ENCODE measurements around the gene PTCHD4.
A peak's percentile ranks its signal among the peaks of the same experiment; 100 is the strongest.
"Not testable (repeated sequence)": the region's sequence is repeated elsewhere in the genome, so short reads cannot be mapped to it uniquely, and the experiment has no call there.

Gene PTCHD4

GRCh38 chr6:48111143-48111506 lies at the start of gene PTCHD4:
PTCHD4 (minus strand) TSS chr6:48111197; CDS start chr6:48068957, 42,240 bp downstream.
- intact Hi-C loops (cut with DNase I) = no loop called here
- peak in 1 of 42 donors; percentile 26 for DNase-seq

DNA sequence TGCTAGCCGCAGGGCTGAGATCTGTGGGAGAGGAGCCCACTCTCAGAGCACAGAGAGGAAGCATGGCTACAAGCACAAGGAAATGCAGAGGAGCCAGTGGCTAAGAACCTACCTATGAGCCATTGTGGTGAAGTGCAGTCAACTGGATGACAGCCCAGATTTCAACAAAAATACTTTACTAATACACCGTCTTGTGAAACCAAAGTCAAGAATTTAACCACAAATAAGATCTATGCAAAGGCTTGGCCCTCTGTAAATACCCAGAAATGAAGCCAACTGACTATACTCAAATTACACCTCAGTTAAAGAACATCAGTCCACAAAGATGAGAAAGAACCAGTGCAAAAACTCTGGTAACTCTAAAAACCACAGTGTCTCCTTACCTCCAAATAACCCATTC lies 40.1 kb upstream of the PTCHD4 start:
- no peak for DNase-seq
- intact Hi-C loops (cut with DNase I) = no loop called here

DNA sequence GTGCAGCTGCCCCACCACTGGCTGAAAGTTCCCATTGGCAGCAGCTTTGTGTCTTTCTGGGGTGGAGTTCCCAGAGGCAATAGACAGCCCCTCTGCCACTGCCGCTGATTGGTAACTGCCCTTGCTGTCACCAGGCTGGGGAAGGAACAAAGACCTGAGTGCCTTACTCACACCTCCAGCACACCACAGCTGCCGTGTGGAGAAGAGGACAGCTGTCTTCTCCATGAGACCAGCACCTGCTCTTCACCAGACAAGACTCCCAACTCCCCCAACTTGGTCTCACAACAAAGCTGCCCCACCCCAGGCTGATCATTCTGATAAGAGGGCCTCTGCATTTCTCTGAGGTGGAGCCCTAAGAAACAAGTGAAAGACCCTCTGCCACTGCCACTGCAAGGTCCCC lies 39.7 kb upstream of the PTCHD4 start:
- no peak for DNase-seq

GRCh38 chr6:48147051-48147450 lies 36.1 kb upstream of the PTCHD4 start:
- no peak for DNase-seq
- intact Hi-C loops (cut with DNase I) = no loop called here

More for the DNA sequence above, 39.7 kb upstream of the PTCHD4 start:
- intact Hi-C loops (cut with DNase I) = no loop called here

DNA sequence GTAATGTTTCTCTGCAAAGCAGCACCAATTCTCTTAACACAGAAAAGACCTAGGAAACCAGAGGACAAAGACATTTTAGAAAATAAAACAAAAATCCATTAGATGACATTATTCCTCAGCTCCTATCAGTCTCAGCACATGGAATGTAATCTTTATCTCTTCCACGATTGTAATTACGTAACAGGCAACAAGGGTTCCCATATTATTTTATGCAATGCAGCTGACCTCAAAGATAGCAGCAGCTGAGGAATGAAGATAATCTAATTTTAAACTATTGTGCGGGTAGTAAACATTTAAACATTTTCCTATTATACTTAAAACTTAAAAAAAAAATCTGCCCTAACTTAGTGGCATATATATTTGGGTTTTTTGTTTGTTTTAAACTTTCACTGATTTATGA lies 33.0 kb upstream of the PTCHD4 start:
- DNase-seq = no peak
- intact Hi-C loops (cut with DNase I) = no loop called here

DNA sequence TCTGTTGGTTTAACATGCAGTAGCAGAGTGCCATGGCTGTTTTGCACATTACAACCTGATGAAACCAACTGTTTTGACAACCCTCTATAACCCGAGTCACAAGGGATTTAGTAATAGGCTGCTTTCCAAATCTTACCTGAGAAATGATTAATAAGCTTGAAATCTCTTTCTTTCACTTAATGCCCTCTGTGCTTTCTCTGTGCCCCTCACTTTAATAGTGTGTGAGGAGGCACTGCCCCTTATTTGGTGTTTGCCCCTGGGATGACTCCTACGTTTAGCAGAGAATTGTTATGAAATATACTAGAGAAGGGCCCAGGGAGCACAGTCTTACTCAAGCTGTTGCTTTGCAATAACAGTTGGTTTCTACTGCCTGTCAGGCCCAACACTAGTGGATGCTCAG lies 31.0 kb upstream of the PTCHD4 start:
- intact Hi-C loops (cut with DNase I) = no loop called here
- no peak for DNase-seq

DNA sequence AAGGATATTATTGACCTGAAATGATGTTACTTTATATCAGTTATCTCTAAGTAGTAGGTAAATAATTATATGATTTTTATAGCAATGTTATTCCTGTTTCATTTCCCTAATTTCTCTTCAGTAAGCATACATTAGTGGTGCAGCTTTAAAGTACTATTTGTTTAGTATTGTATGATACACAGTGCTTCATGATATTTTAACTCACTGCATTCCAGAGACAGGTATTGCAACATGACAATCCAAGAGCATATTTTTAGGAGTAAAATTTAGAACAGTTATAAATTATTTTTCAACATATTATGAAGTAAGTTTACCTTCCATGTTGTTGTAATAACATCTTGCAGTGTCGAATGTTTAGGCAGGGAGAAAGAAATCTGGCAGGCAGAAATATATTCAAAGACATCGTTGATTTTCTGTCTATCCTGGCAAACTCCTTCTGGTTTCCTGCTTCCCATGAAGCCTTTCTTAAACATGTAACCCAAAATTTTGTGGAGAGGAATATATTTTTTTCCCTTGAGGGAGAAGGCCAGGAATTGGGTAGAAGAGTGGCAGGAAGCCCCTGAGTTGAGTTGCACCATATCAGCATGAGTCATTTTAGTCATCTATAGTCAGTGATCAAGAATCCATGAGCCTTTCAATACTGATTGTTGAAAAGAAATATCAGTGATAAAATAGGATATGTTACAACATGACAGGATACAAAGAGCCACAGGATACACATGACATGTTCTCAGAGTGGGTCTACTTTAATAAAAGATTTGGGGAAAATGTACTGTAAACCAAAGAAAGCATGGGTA lies 29.0 kb upstream of the PTCHD4 start:
- intact Hi-C loops (cut with DNase I) = no loop called here
- no peak for DNase-seq

DNA sequence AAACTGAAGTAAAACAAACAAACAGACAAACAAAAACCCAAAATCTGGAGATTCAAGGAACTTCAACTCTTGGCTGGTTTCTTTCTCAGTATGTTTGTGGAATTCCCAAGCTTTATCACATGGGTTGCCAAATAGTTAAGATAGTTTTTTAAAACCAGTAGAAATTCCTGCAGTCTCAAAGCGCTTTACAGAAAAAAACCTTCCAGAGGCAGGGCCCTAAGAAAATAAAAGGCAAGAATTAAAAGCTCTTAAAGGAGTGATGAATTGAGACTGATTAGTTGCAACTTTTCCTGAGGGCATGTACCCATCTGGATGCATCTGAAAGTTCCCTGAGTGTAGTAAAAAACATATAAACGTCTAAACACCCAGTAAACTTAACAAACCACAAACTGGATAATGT lies 25.9 kb upstream of the PTCHD4 start:
- intact Hi-C loops (cut with DNase I) = no loop called here
- DNase-seq = no peak

DNA sequence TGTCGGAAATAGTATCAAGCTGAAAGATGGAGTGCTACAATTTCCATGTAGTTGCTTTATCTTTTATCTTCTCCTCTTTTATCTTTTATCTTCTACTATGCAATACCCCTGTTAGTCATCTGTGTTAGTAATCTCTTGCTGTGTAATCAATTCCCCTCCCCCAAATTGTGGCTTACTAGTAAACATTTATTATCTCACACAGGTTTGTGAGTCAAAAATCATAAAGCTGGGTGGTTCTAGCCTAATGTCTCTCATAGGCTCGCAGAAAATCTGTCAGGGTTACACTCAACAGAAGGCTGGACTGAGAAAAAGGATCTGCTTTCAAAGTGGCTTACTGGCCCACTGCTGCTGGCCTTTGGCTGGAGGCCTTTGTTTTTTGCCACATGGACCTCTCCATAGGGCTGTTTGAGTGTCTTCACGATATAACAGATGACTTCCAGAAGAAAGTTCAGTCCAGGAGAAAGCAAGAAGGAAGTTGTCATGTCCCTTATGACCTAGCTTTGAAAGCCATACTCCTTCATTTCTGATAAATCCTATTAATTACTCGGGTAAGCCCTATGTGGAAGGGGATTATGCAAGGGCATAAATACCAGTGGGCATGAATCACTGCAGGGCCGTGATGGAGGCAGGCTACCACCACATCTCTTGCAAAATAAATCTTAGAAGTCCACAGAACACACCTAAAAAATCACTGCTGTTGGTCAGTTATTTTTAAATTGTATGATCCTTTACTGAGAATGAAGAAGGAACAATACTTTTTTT lies 24.5 kb upstream of the PTCHD4 start:
- DNase-seq = no peak
- intact Hi-C loops (cut with DNase I) = no loop called here

GRCh38 chr6:48134246-48134645 lies 23.2 kb upstream of the PTCHD4 start:
- DNase-seq = no peak

DNA sequence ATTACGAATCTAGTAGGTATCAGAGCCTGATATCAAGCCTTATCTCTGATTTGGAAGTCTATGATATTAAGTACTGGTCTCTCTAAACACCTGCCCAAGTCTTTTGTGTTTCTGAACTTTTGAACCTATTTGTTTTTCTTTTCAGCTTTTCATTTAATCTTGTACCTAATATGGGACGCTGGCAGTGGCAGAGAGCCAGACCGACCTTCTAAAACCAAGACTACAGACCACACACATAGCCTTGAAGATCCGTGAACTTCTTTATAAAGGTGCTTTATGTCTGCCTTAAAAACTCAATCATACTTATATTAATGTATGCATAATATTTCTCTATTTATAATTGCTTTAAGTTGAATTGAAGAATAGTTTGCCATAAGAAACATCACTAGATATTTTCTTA lies 12.6 kb upstream of the PTCHD4 start:
- DNase-seq = no peak
- intact Hi-C loops (cut with DNase I) = no loop called here

More at GRCh38 chr6:48134246-48134645, 23.2 kb upstream of the PTCHD4 start:
- intact Hi-C loops (cut with DNase I) = no loop called here

- intact Hi-C loops (cut with DNase I); DNase-seq: not testable (repeated sequence)
Measured at GRCh38 chr6:48121983-48122749, 11.2 kb upstream of the PTCHD4 start.

DNA sequence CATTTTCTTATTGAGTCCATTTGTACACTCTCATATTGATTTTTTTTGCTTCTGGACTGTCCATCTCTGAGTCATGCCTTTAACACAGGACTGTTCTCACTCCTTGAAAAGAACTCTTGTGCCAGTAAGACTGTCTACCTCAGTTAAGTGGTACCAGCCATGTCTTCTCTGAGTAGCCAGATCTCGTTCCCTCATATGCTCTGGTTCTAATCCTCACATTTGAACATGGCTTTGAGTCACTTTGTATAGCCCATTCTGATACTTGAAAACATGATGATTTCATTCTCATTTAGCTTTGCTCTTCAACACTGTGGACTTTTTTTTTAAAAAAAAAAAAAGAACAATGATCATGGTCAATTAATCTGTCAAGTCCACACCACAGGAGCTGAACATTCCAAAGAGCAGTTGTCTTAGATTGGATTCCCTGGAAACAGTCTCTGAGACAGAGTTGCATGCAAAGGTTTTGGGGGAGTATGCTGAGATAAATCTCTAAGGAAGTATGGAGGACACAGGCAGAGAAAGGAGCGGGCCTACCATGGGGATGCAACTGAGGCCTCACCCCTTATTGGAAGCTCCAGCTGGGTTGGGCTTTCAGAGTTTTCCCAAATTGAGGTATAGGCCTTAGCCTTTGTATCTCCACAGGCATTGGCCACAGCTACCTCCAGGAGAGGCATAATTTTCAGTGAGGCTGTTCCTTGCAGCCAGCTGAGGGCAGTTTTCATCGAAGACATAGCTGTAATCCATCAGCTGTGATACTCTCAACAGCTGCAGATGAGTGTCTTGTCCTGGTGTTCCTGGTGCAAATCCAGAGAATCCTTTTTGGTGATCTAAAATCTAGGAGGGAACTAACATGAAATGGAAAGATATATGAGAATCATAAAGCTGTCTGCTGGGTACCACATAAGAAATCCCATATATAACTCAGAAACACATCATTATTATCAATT lies 6.0 kb upstream of the PTCHD4 start:
- intact Hi-C loops (cut with DNase I) = no loop called here

DNA sequence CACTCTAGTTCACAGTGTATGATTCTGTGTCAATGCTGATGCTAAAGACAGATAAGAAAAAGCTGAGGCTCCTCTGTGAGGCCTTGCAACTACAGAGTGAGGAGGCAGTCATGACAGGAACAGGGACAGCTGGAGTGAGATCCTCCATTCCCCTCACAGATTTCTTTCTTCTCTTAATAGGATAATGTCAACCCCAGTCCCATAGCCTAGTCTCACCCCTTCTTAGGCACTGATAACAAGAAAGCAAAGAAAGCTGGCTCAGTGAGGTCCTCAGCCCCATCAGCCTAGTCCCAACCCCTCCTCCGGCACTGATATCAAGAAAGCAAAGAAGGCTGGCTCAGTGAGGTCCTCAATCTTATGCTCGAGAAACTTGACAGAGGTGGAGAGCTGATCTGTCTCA lies 2.1 kb upstream of the PTCHD4 start:
- intact Hi-C loops (cut with DNase I) = no loop called here
- DNase-seq = no peak

More for the DNA sequence above, 6.0 kb upstream of the PTCHD4 start:
- DNase-seq = no peak

GRCh38 chr6:48111575-48111974 lies 578 bp upstream of the PTCHD4 start:
- no peak for DNase-seq
- intact Hi-C loops (cut with DNase I) = no loop called here

- intact Hi-C loops (cut with DNase I) = no loop called here
- no peak for DNase-seq
Measured at GRCh38 chr6:48110436-48111142, 408 bp downstream of the PTCHD4 start.

- intact Hi-C loops (cut with DNase I) = no loop called here
- DNase-seq = no peak
Measured at GRCh38 chr6:48109944-48110343, 1.1 kb downstream of the PTCHD4 start.
